Germinal center (tissue), 1 donor: Measurements from ENCODE around the gene MYO18A.

ENCODE experiments used
- DNase-seq: peaks from one replicate; pipeline ENCODE4 v3.0.0; 2012; ENCODE audit warnings: mixed read lengths, low spot score

MYO18A gene

DNA sequence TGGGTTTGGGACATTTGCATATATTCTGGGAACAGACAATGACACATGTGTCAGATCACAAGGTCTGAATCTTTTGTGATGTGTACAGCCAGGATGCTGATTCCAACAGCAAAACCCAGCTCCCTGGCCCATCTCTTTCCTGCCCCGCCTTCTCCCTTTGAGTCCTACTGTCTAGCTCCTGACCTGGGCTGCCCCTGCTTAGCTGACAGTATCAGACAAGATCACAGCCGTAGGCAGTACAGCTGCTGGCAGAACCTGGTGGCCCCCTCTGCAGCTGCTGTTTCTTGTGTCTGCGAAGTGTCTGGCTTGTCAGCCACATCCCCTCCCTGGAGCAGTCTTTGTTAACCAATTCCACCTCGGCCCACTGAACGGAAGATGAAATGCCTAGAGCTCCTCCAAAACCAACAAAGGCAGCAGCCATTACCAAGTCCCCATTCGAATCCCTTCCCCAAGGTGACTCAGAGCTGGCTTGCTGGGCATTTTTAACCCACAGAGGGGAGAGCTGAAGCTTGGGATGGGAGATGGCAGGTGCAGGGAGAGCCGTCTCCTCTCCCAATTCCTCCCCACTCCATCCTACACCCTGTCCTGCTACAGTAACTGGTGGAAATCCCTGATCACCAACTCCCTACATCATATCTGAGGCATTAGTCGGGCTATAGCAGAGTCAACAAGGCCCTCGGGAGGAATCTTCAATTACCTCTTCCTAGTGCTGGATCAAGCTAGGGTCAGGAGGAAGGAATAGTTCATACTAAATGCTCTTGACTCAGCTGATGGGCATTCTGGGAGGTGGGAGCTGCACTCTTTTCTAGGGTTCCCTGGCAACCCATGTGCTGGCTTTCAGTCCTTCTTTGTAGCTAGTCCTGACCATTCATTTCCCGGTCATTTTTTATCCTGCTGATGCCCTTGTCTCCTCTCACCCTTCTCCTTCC lies 131.5 kb downstream of the MYO18A start:
- DNase-seq, result no peak

DNA sequence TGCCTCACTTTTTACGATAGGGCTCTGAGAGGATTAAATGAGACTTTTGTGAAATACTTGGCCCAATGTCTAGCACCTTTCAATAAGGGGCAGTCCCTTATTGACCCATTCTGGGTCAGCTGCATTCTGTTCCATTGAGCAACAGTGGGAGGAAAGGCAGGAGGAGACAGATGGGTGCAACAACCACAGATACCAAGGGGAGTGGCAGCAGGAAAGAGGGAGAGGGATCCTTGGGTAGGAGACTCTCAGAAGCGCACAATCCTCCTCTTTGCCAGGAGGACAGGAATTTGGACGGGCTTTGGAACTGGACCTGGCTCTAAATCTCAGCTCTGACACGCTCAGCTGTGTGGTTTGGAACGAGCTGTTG lies 133.7 kb downstream of the MYO18A start:
- no peak for DNase-seq

DNA sequence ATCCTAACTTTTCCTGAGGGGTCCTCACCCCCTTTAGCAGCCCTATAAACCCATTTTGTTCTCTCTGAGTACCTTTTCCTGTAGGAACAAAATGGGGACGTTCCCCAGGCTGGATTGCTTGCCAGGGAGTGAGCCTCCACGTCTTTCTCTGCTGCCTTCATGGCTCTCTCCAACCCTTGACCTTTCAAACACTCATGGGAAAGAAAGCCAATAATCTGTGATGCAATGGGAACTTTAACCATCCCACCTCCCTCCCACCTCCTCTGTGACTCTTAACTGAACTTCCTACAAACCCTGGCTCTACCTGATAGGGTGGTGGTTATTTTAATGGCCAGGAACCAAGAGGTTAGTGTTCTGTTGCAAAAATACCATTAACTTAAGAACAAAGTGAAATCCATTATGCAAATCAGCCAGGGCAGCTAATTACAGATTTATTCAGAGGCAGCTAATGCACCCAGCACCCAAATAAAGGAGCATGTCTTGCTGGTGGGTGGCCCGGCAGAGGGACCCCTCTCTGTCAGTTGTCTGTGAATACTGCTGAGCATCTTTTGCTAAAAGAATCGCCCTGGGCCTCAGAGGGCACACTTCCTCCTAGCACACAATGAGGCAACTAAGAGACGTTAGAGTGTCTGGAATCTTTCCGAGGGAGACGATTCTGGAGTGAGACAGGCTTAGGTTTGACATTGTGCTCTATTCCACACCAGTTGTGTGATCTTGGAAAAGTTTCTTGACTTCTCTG lies 134.3 kb downstream of the MYO18A start:
- DNase-seq, result no peak

DNA sequence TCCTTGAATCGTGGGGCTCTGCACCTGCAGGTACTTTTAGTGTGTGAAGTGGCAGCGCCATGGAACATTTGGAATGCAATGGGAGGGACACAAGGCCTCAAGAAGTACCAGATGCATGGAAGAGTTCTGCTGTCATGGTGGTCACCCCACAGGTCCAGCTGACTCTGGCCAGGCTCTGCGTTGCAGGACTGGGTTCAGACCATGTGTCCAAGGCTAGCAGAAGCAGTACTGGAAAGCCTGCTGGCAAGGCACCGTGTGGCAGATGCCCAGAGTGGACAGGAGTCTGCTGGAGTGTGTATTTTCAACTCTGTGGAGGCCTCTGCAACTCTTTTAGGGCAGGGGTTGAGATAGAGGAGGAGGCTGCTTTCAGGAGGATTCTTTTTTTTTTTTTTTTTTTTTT lies 135.2 kb downstream of the MYO18A start:
- no peak for DNase-seq

GRCh38 chr17:29043539-29044145 lies 136.6 kb downstream of the MYO18A start:
- DNase-seq, result no peak

DNA sequence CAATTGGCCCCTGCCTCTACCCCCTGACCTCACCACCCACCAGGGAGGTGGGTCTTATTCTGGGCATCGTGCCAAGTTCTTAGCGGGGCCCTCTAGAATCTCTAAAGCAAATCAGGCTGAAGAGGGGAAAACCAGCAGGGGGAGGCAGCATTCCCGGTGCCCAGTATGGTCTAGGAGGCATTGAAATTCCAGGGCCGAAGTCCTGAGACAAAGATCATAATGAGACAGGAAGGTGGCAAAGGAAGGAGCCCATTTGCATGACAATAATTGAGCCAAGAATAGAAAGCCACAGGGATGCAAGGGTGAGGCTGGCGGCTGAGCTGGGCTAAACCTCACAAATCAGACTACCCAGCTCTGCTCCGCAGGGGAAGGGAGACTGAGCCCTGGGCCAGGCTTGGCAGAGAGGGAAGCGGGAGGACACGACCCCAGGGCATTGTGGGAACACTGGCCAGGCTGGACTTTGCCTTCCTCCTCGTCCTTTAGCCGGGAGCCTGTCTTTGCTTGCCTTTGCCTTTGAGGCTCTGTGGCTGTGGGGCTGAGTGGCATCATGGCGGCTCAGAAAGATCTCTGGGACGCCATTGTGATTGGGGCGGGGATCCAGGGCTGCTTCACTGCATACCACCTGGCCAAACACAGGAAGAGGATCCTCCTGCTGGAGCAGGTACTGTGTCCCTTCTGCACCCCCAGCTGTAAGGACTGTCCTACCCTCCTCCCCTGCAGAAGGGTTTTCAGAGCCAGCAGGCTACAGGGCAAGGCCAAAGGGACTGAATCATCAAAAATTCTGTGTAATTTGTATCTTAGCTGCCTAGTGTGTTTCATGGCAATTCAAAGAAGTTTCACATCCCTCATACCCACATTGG lies 137.3 kb downstream of the MYO18A start, which contains the start of gene PIPOX:
Gene PIPOX, plus strand, starts transcription at position 463 of the 860 bp plus-strand sequence. Its CDS starts 85 bp downstream, at position 548.
- peak; percentile 39 for DNase-seq

DNA sequence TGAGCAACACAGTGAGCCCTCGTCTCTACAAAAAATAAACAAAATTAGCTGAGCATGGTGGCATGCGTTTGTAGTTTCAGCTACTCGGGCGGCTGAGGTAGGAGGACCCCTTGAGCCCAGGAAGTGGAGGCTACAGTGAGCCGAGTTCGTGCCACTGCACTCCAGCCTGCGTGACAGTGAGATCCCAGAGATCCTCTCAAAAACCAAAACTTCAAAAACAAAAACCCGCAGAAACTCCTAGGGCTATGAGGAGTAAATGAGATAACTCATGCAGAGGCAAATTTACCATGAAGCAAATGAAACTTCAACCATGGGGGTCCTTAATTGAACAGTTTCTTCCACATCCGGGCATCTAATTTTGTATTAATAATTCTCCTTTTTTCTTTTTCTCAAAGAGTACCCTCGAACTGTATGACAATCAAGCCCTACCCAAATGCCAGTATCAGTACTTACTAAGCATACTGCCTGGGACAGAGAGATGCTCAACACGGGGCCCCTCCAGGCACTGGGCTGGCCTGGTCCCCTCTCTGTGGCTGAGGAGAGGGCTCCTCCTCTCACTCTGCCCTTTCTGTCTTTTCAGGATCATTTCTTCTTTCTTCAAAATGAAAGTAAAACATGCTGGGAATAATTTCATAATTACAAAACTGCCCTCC lies 138.0 kb downstream of the MYO18A start:
- DNase-seq, result no peak

- no peak for DNase-seq
Measured at GRCh38 chr17:29041571-29041970, 138.6 kb downstream of the MYO18A start.

DNA sequence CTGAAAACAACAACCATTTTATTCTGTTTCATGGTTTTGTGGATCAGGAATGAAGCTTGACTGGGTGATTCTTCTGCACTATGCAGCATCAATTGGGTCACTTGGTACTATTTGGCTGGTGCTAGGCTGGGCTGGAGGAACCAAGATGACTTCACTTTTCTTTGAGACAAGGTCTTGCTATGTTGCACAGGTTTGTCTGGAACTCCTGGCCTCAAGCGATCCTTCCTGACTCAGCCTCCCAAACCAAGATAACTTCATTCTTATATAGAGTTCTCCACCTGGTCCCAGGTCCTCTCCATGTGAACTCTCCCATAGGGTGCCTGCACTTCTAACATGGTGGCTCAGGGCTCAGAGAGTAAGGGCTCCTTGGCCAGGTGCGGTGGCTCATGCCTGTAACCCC lies 139.1 kb downstream of the MYO18A start:
- no peak for DNase-seq

GRCh38 chr17:29039764-29040598 lies 140.2 kb downstream of the MYO18A start:
- DNase-seq, result no peak

GRCh38 chr17:29038085-29038795 lies 142.0 kb downstream of the MYO18A start:
- DNase-seq, result no peak

GRCh38 chr17:29037739-29038084 lies 142.5 kb downstream of the MYO18A start:
- no peak for DNase-seq

GRCh38 chr17:29036584-29036983 lies 143.6 kb downstream of the MYO18A start:
- no peak for DNase-seq

DNA sequence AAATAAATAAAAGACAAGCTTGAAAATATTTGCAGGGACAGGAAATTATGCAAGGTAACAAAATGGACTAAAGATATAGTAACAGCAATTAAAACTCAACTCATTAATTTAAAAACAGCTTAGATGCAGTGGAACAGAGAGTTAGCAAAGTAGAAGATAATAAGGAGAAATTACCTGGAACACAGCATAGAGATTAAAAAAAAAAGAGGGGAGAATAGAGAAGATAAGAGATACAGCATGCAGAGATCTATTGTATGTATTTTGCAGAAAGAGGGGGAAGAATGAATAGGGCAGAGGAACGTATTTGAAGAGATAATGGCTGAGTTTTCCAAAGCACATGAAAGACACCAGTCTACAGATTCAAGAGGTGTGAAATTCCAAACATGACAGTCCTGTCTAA lies 145.7 kb downstream of the MYO18A start:
- no peak for DNase-seq

GRCh38 chr17:29032857-29033197 lies 147.4 kb downstream of the MYO18A start:
- DNase-seq, result no peak

DNA sequence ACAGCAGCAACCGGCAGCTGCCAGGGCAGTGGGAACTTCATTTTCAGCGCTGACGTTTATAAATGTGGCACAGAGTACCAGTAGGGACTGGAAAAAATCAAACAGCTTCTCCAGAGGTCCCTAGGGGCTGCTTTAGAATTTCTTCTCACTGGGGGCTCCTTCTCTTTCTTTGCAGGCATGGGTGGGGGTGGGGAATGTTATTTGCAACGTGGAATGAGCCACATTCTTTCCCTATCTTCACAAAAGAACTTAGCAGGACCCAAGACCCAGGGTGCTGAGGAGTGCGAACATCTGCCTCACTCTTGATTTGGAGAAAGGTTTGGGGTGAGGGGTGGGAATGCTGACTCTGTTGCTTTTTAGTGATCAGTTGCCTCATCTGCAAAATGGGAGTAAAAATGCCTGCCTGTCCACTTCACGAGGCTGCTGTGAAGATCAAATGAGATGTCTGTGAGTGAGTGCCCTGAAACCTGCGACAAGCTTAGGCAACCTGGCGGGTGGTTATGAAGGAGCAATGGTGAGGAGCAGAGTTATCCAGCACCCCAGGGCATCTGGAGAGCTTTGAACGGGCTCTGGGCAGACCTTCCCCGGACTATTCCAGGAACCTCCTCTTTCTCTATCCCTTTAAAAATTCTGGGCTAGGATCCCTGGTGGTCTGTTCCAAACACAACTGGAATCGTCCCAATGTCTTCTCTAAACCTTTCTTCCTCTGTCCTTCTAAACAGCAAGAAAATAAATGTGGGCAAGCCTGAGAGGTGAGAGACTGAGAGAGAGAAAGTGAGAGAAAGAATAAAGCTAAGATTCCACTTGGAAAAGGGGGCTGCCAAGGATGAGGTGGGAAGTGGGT lies 148.0 kb downstream of the MYO18A start:
- no peak for DNase-seq

- DNase-seq, result no peak
Measured at GRCh38 chr17:29031488-29031887, 148.7 kb downstream of the MYO18A start.

DNA sequence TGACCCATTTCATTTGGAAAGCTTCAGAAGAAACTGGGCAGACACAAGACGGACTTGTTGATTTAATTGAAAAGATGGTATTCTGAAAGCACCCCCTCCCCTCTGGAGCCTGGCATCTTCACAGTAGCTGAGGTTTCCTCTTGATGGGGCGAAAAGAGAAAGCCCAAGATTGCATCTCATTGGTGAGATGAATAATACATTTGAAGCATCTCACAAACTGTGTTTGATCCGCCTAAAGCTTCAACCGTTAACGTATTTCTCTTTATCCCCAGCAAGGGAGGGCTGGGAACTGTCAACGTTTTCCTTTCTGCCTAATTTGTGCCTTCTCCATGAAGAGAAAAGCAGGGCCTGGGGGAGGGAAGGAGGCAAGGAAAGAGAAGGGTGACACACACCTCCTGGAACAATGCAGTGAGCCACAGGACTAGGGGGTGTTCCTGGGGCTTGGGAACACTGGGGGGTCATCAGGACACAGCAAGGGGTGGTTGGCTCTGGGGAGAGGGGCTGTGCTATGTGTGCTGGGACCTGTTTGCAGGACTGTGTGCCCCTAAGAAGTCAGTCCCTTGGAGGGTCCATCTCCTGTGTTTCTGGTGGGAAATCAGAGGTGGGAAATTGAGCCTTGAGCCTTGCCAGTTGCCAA lies 155.8 kb downstream of the MYO18A start:
- no peak for DNase-seq
